ENCODE measurements around the gene NEURL3. TPM values are rescaled to one million over a fixed set of nuclear protein-coding genes. Genes with fewer than 3 reads are reported as not detected.

Gene NEURL3
- total RNA-seq, 4 donors from 2014 or later: 0.40 TPM; not detected in 3

GRCh38 chr2:96471772-96472171 lies 33.4 kb downstream of the NEURL3 start:
- H3K36me3 ChIP-seq: no peaks in the 10 kb centered on the region
- H3K27ac ChIP-seq: no peak overlapping the region
- no peak for DNase-seq
- no peak for TF ChIP-seq POLR2A (IDR thresholded peaks at IDR 0.05)
- TF ChIP-seq CTCF (IDR thresholded peaks at IDR 0.05): no peak
- peaks cover 5% of the 10 kb centered on the region for H3K27me3 ChIP-seq
- no peak overlapping the region for H3K4me3 ChIP-seq (replicated peaks in 1 of 3)
- H3K4me1 ChIP-seq: peaks cover 0 to 4% of the 10 kb centered on the region in 2 donors
- no peaks in the 10 kb centered on the region for H3K9me3 ChIP-seq
- WGBS, 2 donors: 92 to 93% methylated on average over 6 of the region's 6 CpGs
- intact Hi-C loops (cut with DNase I): no loop called here

- no peak overlapping the region for H3K4me3 ChIP-seq (replicated peaks in 1 of 3)
- intact Hi-C loops (cut with DNase I): no loop called here
Measured at GRCh38 chr2:96470636-96471035, 34.5 kb downstream of the NEURL3 start.

GRCh38 chr2:96470109-96470508 lies 35.0 kb downstream of the NEURL3 start:
- Histone ChIP-seq H3K9me3 (no peaks in the 10 kb centered on the region), H3K27ac (no peak overlapping the region), H3K4me1 (peaks cover 0 to 4% of the 10 kb centered on the region in 2 donors), H3K27me3 (peaks cover 5% of the 10 kb centered on the region), H3K36me3 (no peaks in the 10 kb centered on the region), H3K4me3 (replicated peaks in 1 of 3) (no peak overlapping the region)
- no peak for DNase-seq
- TF ChIP-seq CTCF (IDR thresholded peaks at IDR 0.05) (no peak), POLR2A (IDR thresholded peaks at IDR 0.05) (no peak)
- intact Hi-C loops (cut with DNase I): no loop called here
- WGBS, 2 donors: 79 to 80% methylated on average over 8 of the region's 8 CpGs

More at GRCh38 chr2:96470636-96471035, 34.5 kb downstream of the NEURL3 start:
- Histone ChIP-seq H3K4me1 (peaks cover 0 to 4% of the 10 kb centered on the region in 2 donors), H3K9me3 (no peaks in the 10 kb centered on the region), H3K27me3 (peaks cover 5% of the 10 kb centered on the region), H3K27ac (no peak overlapping the region), H3K36me3 (no peaks in the 10 kb centered on the region)
- TF ChIP-seq CTCF (IDR thresholded peaks at IDR 0.05) (peak in 3 of 6 experiments; percentile 9 to 41 (median 25)), POLR2A (IDR thresholded peaks at IDR 0.05) (no peak)
- DNase-seq: peak; percentile 8 to 10
- WGBS, 2 donors: 7 to 27% methylated on average over 9 to 13 of the region's 25 CpGs

- no peak overlapping the region for H3K4me3 ChIP-seq (replicated peaks in 1 of 3)
- no peak for TF ChIP-seq CTCF (IDR thresholded peaks at IDR 0.05)
- no peak for TF ChIP-seq POLR2A (IDR thresholded peaks at IDR 0.05)
- intact Hi-C loops (cut with DNase I): no loop called here
- peaks cover 0 to 4% of the 10 kb centered on the region in 2 donors for H3K4me1 ChIP-seq
- no peak for DNase-seq
- H3K27me3 ChIP-seq: peaks cover 5% of the 10 kb centered on the region
- no peaks in the 10 kb centered on the region for H3K9me3 ChIP-seq
- H3K27ac ChIP-seq: no peak overlapping the region
- WGBS, 2 donors: 51 to 67% methylated on average over 6 of the region's 6 CpGs
- no peaks in the 10 kb centered on the region for H3K36me3 ChIP-seq
Measured at GRCh38 chr2:96468904-96469303, 36.3 kb downstream of the NEURL3 start.

GRCh38 chr2:96464651-96465050 lies 40.5 kb downstream of the NEURL3 start:
- Histone ChIP-seq H3K9me3 (no peaks in the 10 kb centered on the region), H3K36me3 (no peaks in the 10 kb centered on the region), H3K4me3 (replicated peaks in 1 of 3) (no peak overlapping the region), H3K27ac (no peak overlapping the region), H3K27me3 (no peaks in the 10 kb centered on the region), H3K4me1 (no peaks in the 10 kb centered on the region)
- WGBS, 2 donors: 73 to 78% methylated on average over 2 of the region's 2 CpGs
- intact Hi-C loops (cut with DNase I): no loop called here
- no peak for TF ChIP-seq POLR2A (IDR thresholded peaks at IDR 0.05)
- no peak for TF ChIP-seq CTCF (IDR thresholded peaks at IDR 0.05)
- DNase-seq: no peak
